NCI-H446 (cell line): ENCODE data around the gene ODAD4.
"Not testable (repeated sequence)": the region's sequence is repeated elsewhere in the genome, so short reads cannot be mapped to it uniquely, and the experiment has no call there.

Experiments used
- DNase-seq, 2 experiments: peaks; one replicate each; lab custom pipeline; 2025; lab: John Stamatoyannopoulos, UW

The ODAD4 gene

GRCh38 chr17:42002175-42002791, 71.9 kb downstream of the ODAD4 start:
- DNase-seq = no peak

GRCh38 chr17:42002792-42003301, 72.4 kb downstream of the ODAD4 start:
- DNase-seq = no peak

GRCh38 chr17:42005166-42005565, 74.7 kb downstream of the ODAD4 start:
- no peak for DNase-seq

GRCh38 chr17:42009170-42009569, 78.8 kb downstream of the ODAD4 start:
- DNase-seq = no peak

GRCh38 chr17:42010266-42010680, 79.9 kb downstream of the ODAD4 start:
- DNase-seq = not testable (repeated sequence)

- DNase-seq = no peak
Observed at GRCh38 chr17:42010898-42011516, 80.6 kb downstream of the ODAD4 start.

GRCh38 chr17:42012363-42012762, 81.9 kb downstream of the ODAD4 start:
- not testable (repeated sequence) for DNase-seq

- not testable (repeated sequence) for DNase-seq
Observed at GRCh38 chr17:42013740-42014139, 83.3 kb downstream of the ODAD4 start.
